CD1c-positive myeloid dendritic cell (primary cell): ENCODE measurements around the gene CLTCL1.
"Not testable (repeated sequence)": the region's sequence is repeated elsewhere in the genome, so short reads cannot be mapped to it uniquely, and the experiment has no call there.

Experiments used
- DNase-seq: peaks from one replicate; pipeline ENCODE4 v3.0.0-alpha.2; 2016; ENCODE audit errors: extremely low spot score

The CLTCL1 gene

DNA sequence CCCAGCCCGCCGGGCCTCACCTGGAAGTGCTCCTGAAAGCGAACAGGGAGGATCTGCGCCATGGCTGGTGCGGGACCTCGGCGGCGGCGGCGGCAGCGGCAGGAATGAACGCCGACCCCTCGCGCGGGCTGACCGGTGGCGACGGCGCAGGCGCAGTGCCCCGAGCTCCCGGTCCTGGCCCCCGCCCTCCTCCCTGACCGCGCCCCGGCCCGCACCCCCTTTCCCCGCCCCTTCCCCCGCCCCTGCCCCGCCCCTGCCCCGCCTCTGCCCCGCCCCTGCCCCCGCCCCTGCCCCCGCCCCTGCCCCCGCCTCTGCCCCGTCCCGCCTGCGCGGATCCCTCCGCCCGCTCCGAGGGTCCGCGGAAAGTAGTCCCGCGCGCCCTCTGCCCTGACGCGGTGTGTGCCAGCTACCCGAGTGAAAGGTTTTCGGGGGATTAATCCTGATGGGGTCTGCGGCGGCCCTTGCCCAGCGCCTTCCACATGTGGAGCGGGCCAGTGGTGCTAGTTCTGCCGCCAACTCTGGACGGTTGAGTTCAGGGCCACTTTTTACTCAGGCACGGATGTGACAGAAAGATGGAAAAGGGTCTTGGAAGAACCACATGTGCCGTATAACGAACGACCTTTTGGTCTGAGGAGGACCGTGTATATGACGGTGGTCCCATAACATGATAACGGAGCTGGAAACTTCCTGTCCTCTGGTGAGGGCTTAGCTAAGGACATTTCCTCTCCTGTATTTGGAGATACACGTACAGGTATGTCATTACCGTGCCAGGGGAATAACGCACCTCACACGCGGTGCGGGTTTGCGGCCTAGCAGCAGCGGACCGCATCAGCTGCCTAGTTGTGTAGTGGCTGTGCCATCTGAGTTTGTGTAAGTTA is at the start of gene CLTCL1:
TSS of gene CLTCL1 (minus strand) at position 140 of the 878 bp plus-strand sequence. CDS start at position 62, 78 bp downstream.
- peak; percentile 66 for DNase-seq

- DNase-seq, result no peak
These were observed 45.6 kb upstream of the CLTCL1 start for GRCh38 chr22:19337137-19337536.

GRCh38 chr22:19336133-19337075 is 44.9 kb upstream of the CLTCL1 start:
- no peak for DNase-seq

- no peak for DNase-seq
These were observed 40.5 kb upstream of the CLTCL1 start for GRCh38 chr22:19331975-19332374.

DNA sequence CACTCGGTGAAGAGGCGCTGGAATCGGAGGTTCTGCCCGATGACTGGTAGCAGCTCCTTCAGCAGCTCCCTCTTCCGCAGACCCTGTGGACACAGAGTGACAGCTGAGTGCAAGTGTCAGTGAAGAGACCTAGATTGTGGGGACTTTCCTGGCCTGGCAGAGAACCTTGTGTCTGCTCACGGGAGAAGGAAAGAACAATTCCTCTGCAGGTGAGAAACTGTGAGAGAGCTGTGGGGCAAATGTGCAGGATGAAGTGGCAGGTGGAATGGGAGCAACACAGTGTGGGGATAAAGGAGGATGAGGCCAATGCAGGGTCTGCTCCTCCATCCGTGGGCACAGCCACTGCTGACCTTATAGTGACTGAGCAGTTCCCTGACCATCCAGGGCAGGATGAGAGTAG is 40.0 kb upstream of the CLTCL1 start:
- no peak for DNase-seq

GRCh38 chr22:19330865-19331418 is 39.4 kb upstream of the CLTCL1 start:
- no peak for DNase-seq

DNA sequence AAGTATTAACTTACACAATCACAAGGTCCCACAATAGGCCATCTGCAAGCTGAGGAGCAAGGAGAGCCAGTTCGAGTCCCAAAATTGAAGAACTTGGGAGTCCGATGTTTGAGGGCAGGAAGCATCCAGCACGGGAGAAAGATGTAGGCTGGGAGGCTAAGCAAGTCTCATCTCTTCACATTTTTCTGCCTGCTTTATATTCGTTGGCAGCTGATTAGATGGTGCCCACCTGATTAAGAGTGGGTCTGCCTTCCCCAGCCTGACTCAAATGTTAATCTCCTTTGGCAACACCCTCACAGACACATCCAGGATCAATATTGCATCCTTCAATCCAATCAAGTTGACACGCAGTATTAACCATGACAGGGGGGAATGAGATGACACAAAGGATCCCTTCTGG is 38.7 kb upstream of the CLTCL1 start:
- DNase-seq, result not testable (repeated sequence)

GRCh38 chr22:19329454-19329853 is 37.9 kb upstream of the CLTCL1 start:
- DNase-seq, result no peak

- DNase-seq, result no peak
These were observed 33.9 kb upstream of the CLTCL1 start for GRCh38 chr22:19325296-19325948.

DNA sequence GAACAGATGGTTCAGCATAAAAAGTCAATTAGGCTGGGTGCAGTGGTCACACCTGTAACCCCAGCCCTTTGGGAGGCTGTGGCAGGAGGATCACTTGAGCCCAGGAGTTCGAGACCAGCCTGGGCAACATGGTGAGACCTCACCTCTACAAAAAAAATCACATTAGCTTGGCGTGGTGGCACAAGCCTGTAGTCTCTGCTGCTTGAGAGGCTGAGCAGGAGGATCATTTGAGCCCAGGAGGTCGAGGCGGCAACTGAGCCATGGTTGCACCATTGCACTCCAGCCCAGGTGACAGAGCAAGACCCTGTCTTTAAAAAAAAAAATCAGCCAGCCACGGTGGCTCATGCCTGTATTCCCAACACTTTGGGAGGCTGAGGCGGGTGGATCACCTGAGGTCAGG is 31.9 kb upstream of the CLTCL1 start:
- not testable (repeated sequence) for DNase-seq

DNA sequence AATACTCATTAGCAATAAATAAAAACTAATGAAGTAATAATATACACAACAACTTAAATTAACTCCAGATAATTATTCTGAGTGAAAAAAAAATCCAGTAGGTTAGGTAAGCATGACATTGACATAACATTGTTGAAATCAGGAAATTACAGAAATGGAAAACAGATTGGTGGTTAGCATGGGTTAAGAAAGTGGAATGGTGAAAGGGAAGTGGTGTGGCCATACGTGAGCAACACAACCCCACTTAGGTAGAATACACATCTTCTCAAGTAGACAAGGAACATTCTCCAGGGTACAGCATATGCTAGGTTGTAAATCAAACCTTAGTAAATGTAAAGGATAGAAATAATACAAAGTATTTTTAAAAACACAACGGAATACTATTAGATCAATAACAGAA is 30.2 kb upstream of the CLTCL1 start:
- DNase-seq, result no peak

- not testable (repeated sequence) for DNase-seq
These were observed 28.6 kb upstream of the CLTCL1 start for GRCh38 chr22:19320136-19320535.

GRCh38 chr22:19319281-19319680 is 27.8 kb upstream of the CLTCL1 start:
- no peak for DNase-seq

- no peak for DNase-seq
These were observed 26.3 kb upstream of the CLTCL1 start for GRCh38 chr22:19317865-19318264.

- no peak for DNase-seq
These were observed 16.4 kb upstream of the CLTCL1 start for GRCh38 chr22:19307872-19308271.

- not testable (repeated sequence) for DNase-seq
These were observed 15.0 kb upstream of the CLTCL1 start for GRCh38 chr22:19306535-19306934.

DNA sequence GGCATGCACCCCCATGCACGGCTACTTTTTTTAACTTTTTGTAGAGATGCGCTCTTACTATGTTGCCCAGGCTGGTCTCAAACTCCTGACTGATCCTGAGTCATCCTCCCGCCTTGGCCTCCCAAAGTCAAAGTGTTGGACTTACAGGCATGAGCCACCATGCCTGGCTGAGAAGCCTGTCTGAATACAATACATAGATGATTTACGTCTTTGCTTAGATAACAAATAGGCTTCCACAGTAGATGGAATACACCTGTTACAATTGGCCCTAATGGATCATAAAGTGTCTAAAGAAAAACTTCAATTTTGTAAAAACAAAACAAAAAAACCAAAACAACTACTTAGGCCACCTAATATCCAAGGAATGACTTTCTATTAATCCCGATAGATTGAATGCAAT is 13.0 kb upstream of the CLTCL1 start:
- no peak for DNase-seq

GRCh38 chr22:19303785-19304184 is 12.3 kb upstream of the CLTCL1 start:
- DNase-seq, result no peak

GRCh38 chr22:19295733-19296132 is 4.2 kb upstream of the CLTCL1 start:
- DNase-seq, result no peak

DNA sequence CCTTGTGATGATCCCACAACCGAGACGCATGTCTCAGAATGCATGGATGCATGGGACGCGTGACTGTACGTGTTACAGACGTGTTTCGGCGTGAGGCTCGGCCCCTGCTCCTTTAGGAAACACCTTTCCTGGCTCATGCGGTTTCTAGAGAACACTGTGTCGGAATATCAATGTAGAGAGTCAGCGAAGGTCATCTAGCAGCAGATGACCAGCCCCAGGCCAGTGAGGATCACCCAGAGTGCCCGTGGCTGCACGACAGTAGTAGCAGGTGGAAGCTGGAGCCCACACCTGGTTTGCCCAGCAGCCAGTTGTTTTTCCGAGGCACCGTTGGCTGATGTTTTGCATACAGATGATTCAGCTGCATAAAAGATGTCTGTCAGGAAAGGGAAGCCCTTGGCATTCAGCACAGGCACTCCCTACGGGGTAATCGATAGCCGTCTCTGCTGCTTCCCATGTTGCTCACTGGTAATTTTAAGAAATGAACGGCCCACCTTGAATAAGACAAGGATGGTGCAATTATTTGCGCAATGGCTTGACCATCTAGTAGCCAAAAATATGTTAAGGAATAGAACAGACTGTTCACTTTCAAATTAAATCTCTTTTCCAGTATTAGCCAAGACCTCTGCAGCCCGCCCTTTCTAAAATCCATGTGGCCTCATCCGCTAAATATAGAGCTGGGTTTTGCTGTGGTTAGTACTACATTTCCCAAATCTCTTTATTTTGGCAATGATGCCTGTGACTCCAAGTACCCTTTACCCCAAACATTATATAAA is 1.1 kb upstream of the CLTCL1 start:
- no peak for DNase-seq

DNA sequence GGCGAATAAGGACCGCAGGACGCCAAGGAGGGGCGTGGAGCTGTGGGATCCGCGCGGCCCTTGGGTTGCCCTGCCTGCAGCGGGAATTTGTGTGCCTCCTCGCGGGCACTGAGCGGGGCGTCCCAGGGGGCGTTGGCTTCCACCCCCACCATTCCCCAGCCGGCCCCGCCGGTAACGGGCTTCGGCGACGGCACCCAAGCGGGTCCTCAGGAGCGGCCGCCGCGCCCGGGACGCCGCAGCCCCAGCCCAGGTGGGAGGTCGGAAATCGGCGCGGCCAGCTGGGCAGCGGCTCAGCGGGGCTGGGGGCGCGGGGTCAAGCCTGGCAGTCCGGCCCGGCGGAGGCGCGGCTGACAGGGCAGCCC is 320 bp downstream of the CLTCL1 start:
- DNase-seq, result peak; percentile 6
